HS-5 (cell line): ENCODE data around the gene CMPK1.

Experiments used
- DNase-seq: peaks from one replicate; pipeline ENCODE4 v3.0.0-alpha.2; 2012; ENCODE audit warnings: low read depth

CMPK1 gene

DNA sequence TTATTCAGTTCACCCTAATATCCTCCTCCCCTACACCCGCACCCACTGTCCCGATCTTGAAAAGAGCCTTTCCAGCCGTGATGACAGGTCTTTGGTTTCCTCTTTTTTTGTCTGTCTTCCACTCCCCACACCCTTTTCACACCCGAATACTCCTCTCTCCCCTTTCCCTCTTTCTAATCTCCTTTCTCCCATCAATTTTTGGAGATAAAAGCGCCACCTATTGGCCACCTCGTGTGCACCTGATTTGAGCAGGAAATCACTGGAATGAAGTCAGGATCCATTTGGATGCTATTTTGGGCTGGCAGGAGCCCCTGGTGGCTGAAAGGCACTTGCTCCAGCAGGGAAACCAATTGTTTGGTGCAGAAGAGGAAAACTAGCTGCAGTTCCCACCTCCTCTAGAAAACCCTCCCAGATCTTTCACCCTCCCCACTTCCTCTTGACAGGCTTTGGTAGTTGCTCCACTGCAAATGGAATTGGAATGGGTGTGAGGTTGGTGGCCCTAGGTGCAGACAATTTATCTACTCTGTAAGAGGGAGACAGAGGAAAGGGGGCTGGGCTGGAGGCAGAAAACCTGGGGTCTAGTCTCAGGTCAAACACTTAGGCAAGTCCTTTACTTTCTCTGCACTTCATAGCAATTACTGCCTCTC lies 90.9 kb downstream of the CMPK1 start:
- DNase-seq = peak; percentile 28
